K562 (cell line): ENCODE measurements around the gene FANK1. TPM values are rescaled to one million over a fixed set of nuclear protein-coding genes. Genes with fewer than 3 reads are reported as not detected.

Experiments
- ATAC-seq: fragments of 200-7000 bp; cut with Tn5 transposase; 3 replicates; pipeline ENCODE4 v1.9.1; 2020; ENCODE audit warnings: moderate library complexity
- BruUV-seq: library from RNA; stranded (reverse); fragments of 400-500 nt; replicated peaks from 2 replicates; lab custom pipeline; 2021; lab: Mats Ljungman, UMichigan
- CTCF ChIA-PET: fragments of 300-600 bp; formaldehyde crosslinking; extraction: SDS; loops from one replicate; lab custom pipeline; 2021; ENCODE audit warnings: low intra/inter-chr PET ratio; lab: Yijun Ruan, JAX
- POLR2A ChIA-PET: fragments of 300-600, 350-650 bp; sonication (Branson Sonifier 250); formaldehyde crosslinking; extraction: SDS; loops from one replicate; lab custom pipeline; 2021; ENCODE audit warnings: antibody characterized with exemption, inconsistent platforms; lab: Yijun Ruan, JAX
- DNase-seq, 4 experiments: peaks; one replicate each; pipeline versions ENCODE4 v3.0.0 to v3.0.0-alpha.2; 2011 to 2018; ENCODE audit warnings: low spot score in 3 of 4, mixed read lengths in 3 of 4; ENCODE audit errors: extremely low read depth in 1 of 4
- FAIRE-seq: peaks from 2 replicates; lab custom pipeline; 2011; peaks lifted over from hg19 to GRCh38; lab: Jason Lieb, UNC
- H2AFZ ChIP-seq: 2 replicates; pipeline ENCODE4 v1.6.0; 2011; ENCODE audit warnings: low read depth, low read length, control low read depth, inconsistent platforms
- H3K27ac ChIP-seq: fragments of 200-600 bp; 3 replicates; pipeline ENCODE4 v1.8.0; 2011; ENCODE audit warnings: low read depth, mild to moderate bottlenecking, control low read depth, inconsistent platforms, low read length, moderate library complexity, mixed read lengths; ENCODE audit errors: extremely low read depth
- H3K27me3 ChIP-seq, 2 experiments: fragments of 300-600 bp in 1 of 2; 2 replicates in 1 of 2; 3 replicates in 1 of 2; pipeline versions ENCODE4 v1.6.0 to v1.8.0; 2011; ENCODE audit warnings: inconsistent platforms in 2 of 2, low read length in 2 of 2, mild to moderate bottlenecking in 1 of 2, mixed read lengths in 1 of 2, moderate library complexity in 1 of 2; ENCODE audit not compliant: control insufficient read depth in 2 of 2, insufficient read depth in 2 of 2
- H3K36me3 ChIP-seq: fragments of 300-600 bp; 3 replicates; pipeline ENCODE4 v1.8.0; 2011; ENCODE audit warnings: mild to moderate bottlenecking, low read length, inconsistent platforms; ENCODE audit not compliant: control insufficient read depth, insufficient read depth
- H3K4me1 ChIP-seq, 2 experiments: fragments of 200-600 bp in 1 of 2; replicated peaks in 1 of 2; 2 replicates in 1 of 2; 3 replicates in 1 of 2; pipeline versions ENCODE4 v1.5.1 to v1.8.0; 2011; ENCODE audit warnings: inconsistent platforms in 2 of 2, low read length in 2 of 2, mild to moderate bottlenecking in 1 of 2, mixed read lengths in 1 of 2, moderate library complexity in 1 of 2; ENCODE audit not compliant: control insufficient read depth in 2 of 2, insufficient read depth in 2 of 2
- H3K4me2 ChIP-seq: 2 replicates; pipeline ENCODE4 v1.6.1; 2011; ENCODE audit warnings: low read length, control low read depth, inconsistent platforms, mixed read lengths; ENCODE audit not compliant: insufficient read depth
- H3K4me3 ChIP-seq: fragments of 200-600 bp; sonication (generic), shearing (Covaris generic); 2 replicates; pipeline ENCODE4 v1.5.1; 2016; ENCODE audit warnings: control low read depth, inconsistent platforms
- H3K79me2 ChIP-seq: fragments of 200-600 bp; 3 replicates; pipeline ENCODE4 v1.8.0; 2011; ENCODE audit warnings: low read length, inconsistent platforms; ENCODE audit not compliant: control insufficient read depth, insufficient read depth
- H3K9ac ChIP-seq, 2 experiments: 2 replicates each; pipeline versions ENCODE4 v1.6.0 to v1.6.1; 2011; ENCODE audit warnings: low read depth in 2 of 2, low read length in 2 of 2, control low read depth in 1 of 2, inconsistent platforms in 1 of 2, mild to moderate bottlenecking in 1 of 2, mixed read lengths in 1 of 2; ENCODE audit not compliant: insufficient read depth in 1 of 2
- H3K9me1 ChIP-seq: one replicate; pipeline ENCODE4 v1.6.0; 2011; ENCODE audit warnings: inconsistent platforms, mild to moderate bottlenecking, low read length, moderate library complexity; ENCODE audit not compliant: control insufficient read depth, insufficient read depth
- H3K9me3 ChIP-seq: replicated peaks from 2 replicates; pipeline ENCODE4 v1.5.1; 2011; ENCODE audit warnings: low read depth, low read length, inconsistent platforms; ENCODE audit not compliant: control insufficient read depth, insufficient read depth
- H4K20me1 ChIP-seq: replicated peaks from 2 replicates; pipeline ENCODE4 v1.6.1; 2011; ENCODE audit warnings: low read length, inconsistent platforms, mixed read lengths; ENCODE audit not compliant: control insufficient read depth, insufficient read depth
- BRD9 ChIP-seq: fragments of 450-650 bp; IDR thresholded peaks from 2 replicates; pipeline ENCODE4 v1.6.1; 2018; ENCODE audit warnings: low read depth; ENCODE audit not compliant: partially characterized antibody
- FUS ChIP-seq: fragments of 200-400 bp; formaldehyde crosslinking; optimal IDR thresholded peaks from 2 replicates; pipeline ENCODE3; 2017; ENCODE audit warnings: low read depth, low read length
- HDAC3 ChIP-seq: fragments of 450-650 bp; IDR thresholded peaks from 2 replicates; pipeline ENCODE4 v1.6.1; 2018; ENCODE audit warnings: borderline replicate concordance, mild to moderate bottlenecking, moderate library complexity; ENCODE audit not compliant: partially characterized antibody
- POLR2B ChIP-seq: fragments of 450-650 bp; IDR thresholded peaks from 2 replicates; pipeline ENCODE4 v1.6.1; 2018; ENCODE audit warnings: low read depth; ENCODE audit not compliant: partially characterized antibody
- RBM14 ChIP-seq: fragments of 200-400 bp; formaldehyde crosslinking; IDR thresholded peaks from 2 replicates; pipeline ENCODE4 v1.6.1; 2018; ENCODE audit warnings: low read depth, mild to moderate bottlenecking, low read length, moderate library complexity, borderline replicate concordance; ENCODE audit not compliant: insufficient read depth
- TCF7L2 ChIP-seq: fragments of 150-350 bp; IDR thresholded peaks from 2 replicates; pipeline ENCODE4 v1.6.1; 2016; ENCODE audit warnings: low read depth, mild to moderate bottlenecking, low read length, moderate library complexity
- ZBTB26 ChIP-seq: fragments of 450-650 bp; formaldehyde crosslinking; IDR thresholded peaks from 2 replicates; pipeline ENCODE4 v1.4.0; 2022; ENCODE audit warnings: missing genetic modification characterization
- ZNF253 ChIP-seq: fragments of 250-450 bp; sonication (Bioruptor Pico); conservative IDR thresholded peaks from 2 replicates; pipeline ENCODE4 v1.6.1; 2021; ENCODE audit warnings: mild to moderate bottlenecking
- ZNF668 ChIP-seq: fragments of 250-450 bp; sonication (Bioruptor Pico); IDR thresholded peaks from 2 replicates; pipeline ENCODE4 v1.8.0; 2022; ENCODE audit warnings: mild to moderate bottlenecking, inconsistent platforms
- WGBS: fragments of 100-300 bp; shearing (Covaris generic); methylation state at CpG from one replicate; pipeline ENCODE4 v1.1.6; 2016; ENCODE audit warnings: low coverage, mixed read lengths; ENCODE audit not compliant: insufficient coverage; ENCODE audit errors: missing lambda C conversion rate; 5-methylcytosine and 5-hydroxymethylcytosine counted together
- in situ Hi-C: fragments of 300-500 bp; cut with MboI; formaldehyde crosslinking; loops from 4 replicates; pipeline ENCODE4 v1.15.0; 2018; ENCODE audit warnings: inconsistent platforms, mixed read lengths
- intact Hi-C: fragments of 100-400 bp; cut with micrococcal nuclease; formaldehyde crosslinking; loops from 2 replicates; pipeline ENCODE4 v1.14.2; 2022
- polyA plus RNA-seq, 8 experiments: library from polyadenylated mRNA; depleted of rRNA in 4 of 8; stranded (reverse) in 5 of 8; unstranded in 3 of 8; fragments of >200 nt; fragmentation: Nextera tagmentation in 2 of 8; fragmentation: Illumina TruSeq in 1 of 8; extraction: Ambion mirVana in 2 of 8; extraction: Trizol in 1 of 8; gene quantifications; 2 replicates each; pipeline versions ENCODE4 v1.2.1 to v1.2.3, GENCODE V29; 2011 to 2014; ENCODE audit warnings: inconsistent platforms in 1 of 8, missing spikeins in 1 of 8
- total RNA-seq, 7 experiments: library from RNA; depleted of rRNA in 6 of 7; stranded (reverse); fragments of >200 nt in 6 of 7; fragmentation: Illumina TruSeq in 2 of 7; extraction: Trizol in 2 of 7; gene quantifications; 2 replicates each; pipeline versions ENCODE4 v1.2.1 to v1.2.3, GENCODE V29; 2011 to 2021; ENCODE audit warnings: low replicate concordance in 1 of 7
- TF ChIP-seq, protein P1 (sequence below): fragments of 450-650 bp; IDR thresholded peaks from 2 replicates; pipeline ENCODE4 v1.7.0; 2016; ENCODE audit warnings: borderline replicate concordance

The FANK1 gene
- total and polyA plus RNA-seq, 9 of the 15 experiments (the other 6 are each of a cell fraction or from before 2014, with no cell fraction given): 0.11 to 2.3 (median 0.51) TPM; not detected in 1

DNA sequence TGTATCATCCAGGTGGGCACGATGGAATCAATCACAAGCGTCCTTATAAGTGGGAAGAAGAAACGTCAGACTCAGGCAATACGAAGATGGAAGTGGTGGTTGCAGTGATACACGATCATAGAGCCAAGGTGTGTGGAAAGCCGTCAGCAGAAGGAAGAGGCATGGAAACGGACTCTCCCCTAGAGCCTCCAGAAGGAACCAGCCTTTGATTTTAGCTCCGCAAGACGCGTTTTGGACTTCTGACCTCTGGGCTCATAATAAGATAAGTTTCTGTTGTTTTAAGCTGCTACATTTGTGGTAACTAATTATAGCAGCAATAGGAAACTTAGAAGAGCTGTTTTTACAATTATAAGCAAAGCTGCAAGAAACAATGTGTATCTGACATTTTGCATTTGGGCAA, 14.8 kb downstream of the FANK1 start:
- intact Hi-C loops (no loop called here), in situ Hi-C loops (no loop called here)
- Histone ChIP-seq H2AFZ (no peak overlapping the region), H3K27me3 (no peaks in the 10 kb centered on the region), H3K9ac (no peak overlapping the region), H3K27ac (no peak overlapping the region), H3K4me2 (no peak overlapping the region), H3K79me2 (no peaks in the 10 kb centered on the region), H3K36me3 (no peaks in the 10 kb centered on the region), H3K4me1 (peaks cover 0 to 2% of the 10 kb centered on the region in 2 experiments; a peak in 2 of 5 replicates), H3K9me1 (no peaks in the 10 kb centered on the region), H3K9me3 (no peaks in the 10 kb centered on the region), H4K20me1 (no peaks in the 10 kb centered on the region), H3K4me3 (no peak overlapping the region)
- ATAC-seq (no peak), DNase-seq (no peak), FAIRE-seq (no peak)
- TF ChIP-seq ZNF668 (CRISPR knock-in tag) (no peak), TCF7L2 (no peak), ZNF253 (no peak), FUS (no peak), POLR2B (no peak), ZBTB26 (CRISPR knock-in tag) (no peak), HDAC3 (no peak), RBM14 (no peak), BRD9 (no peak)
- TF ChIP-seq, protein P1, sequence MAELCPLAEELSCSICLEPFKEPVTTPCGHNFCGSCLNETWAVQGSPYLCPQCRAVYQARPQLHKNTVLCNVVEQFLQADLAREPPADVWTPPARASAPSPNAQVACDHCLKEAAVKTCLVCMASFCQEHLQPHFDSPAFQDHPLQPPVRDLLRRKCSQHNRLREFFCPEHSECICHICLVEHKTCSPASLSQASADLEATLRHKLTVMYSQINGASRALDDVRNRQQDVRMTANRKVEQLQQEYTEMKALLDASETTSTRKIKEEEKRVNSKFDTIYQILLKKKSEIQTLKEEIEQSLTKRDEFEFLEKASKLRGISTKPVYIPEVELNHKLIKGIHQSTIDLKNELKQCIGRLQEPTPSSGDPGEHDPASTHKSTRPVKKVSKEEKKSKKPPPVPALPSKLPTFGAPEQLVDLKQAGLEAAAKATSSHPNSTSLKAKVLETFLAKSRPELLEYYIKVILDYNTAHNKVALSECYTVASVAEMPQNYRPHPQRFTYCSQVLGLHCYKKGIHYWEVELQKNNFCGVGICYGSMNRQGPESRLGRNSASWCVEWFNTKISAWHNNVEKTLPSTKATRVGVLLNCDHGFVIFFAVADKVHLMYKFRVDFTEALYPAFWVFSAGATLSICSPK: no peak
- BruUV-seq: no TSS peak
- CTCF ChIA-PET: no interaction called here
- 50% methylated on average over 9 of the region's 10 CpGs for WGBS
- POLR2A ChIA-PET: interaction anchor here (0.8 kb wide), 1 partner anchor 736 kb away, joined by 4 read pairs; no protein-coding TSS in a partner anchor
